NOMO-1 treated with DMSO at 0.1 percent for 48 hours (cell line): ENCODE measurements around the gene RRP15.

Source experiments
- DNase-seq: peaks from one replicate; lab custom pipeline; 2025; ENCODE audit not compliant: unreplicated experiment; lab: John Stamatoyannopoulos, UW

RRP15 gene, protein sequence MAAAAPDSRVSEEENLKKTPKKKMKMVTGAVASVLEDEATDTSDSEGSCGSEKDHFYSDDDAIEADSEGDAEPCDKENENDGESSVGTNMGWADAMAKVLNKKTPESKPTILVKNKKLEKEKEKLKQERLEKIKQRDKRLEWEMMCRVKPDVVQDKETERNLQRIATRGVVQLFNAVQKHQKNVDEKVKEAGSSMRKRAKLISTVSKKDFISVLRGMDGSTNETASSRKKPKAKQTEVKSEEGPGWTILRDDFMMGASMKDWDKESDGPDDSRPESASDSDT

DNA sequence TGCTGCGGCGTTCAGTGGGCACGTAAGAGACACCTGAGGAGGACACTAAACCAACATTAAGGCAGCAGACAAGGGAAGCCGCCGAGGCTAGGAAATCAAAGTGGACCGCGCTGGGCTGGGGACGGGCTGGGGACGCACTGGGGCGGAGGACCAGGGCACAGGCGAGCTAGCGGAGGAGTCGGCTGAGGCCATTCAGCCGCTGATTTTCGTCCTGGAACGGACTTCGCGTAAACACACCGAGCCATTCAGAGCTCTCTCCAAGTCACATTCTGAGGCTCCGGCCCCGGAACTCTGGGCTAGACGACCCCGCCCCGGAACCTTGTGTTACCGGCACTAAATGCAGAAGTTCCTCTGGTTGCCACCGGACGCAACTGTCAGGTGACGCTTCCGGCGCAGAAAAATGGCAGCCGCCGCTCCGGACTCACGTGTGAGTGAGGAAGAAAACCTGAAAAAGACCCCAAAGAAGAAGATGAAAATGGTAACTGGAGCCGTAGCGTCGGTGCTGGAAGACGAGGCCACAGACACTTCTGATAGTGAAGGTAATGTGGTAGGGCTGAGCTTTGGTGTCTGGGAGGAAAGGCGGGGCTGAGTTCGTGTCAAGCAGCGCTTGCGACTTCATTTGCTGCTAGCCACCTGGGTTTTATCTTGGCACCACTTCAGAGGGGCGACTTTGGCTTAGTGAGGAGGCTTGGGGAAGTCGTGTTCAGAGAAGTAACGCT is at the start of gene RRP15:
Gene RRP15, plus strand, starts transcription at position 377 of the 719 bp plus-strand sequence. Its CDS starts 24 bp downstream, at position 401.
- DNase-seq = peak; percentile 78

DNA sequence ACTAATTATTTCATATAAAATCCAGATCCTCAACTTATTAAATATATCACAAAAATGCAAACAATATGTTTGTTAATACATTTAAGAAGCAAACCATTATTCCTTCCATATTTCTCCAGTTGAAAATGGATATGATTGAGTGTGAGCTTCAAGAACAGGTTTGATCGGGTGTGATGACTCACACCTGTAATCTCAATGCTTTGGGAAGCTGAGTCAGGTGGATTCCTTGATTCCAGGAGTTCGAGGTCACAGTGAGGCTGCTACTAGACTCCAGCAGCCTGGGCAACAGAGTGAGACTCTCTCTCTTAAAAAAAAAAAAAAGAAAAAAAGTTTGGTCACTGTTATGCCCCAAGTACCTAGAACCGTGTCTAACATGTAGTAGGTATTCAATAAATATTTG is 42.9 kb upstream of the RRP15 start:
- no peak for DNase-seq

DNA sequence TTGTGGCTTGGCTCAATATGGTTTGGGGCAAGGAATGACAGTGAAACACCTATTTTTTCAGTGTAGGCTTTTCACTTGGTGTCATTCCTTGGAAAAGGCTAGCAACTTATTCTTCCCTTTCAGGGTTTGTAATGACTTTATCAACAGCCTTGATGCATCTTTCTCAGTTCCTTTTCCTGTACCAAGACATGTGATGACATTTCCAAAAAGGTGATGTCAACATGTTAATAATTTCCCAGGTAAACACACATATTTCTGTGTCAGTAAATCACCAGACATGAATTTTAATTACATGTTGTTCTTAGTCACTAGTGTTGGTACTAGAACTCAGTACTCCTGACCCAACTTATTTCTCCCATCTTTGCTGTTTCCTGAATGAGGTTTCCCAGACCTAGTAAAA is 37.8 kb upstream of the RRP15 start:
- no peak for DNase-seq

DNA sequence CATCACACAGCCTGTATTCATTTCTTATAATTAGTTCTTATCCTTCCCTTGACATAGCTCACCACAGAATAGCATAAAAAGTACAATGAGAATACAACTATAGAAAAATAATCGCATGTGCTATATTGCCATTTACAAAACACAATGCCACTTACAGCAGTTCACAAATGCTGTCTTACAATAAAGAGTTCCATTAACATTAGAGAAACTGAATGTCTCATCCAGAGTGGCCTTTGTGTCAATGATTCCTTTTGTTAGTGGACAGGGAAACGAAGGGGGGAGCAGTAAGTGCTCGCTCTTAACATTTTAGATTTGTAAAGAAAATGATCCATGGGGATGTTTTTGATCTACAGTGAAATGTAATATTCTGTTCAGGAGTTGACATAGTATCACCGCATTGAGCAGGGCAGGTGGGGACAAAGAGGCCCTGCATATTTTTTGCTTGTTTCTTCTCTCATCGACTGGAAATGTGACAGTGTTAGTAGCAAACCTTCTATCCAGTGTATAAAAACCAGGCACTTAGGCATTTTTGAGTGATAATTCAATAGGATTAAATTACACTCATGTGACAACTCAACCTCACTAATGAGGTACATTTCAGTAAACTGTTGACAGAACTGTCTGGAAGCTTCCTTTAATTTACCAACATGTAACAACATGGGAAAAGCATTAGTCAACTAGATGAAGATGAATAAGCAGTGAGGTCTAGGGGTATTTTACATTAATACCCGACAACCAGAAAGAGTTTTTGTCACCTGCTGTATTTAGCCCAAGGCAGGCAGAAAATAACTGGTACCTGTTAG is 35.6 kb upstream of the RRP15 start:
- DNase-seq = no peak

DNA sequence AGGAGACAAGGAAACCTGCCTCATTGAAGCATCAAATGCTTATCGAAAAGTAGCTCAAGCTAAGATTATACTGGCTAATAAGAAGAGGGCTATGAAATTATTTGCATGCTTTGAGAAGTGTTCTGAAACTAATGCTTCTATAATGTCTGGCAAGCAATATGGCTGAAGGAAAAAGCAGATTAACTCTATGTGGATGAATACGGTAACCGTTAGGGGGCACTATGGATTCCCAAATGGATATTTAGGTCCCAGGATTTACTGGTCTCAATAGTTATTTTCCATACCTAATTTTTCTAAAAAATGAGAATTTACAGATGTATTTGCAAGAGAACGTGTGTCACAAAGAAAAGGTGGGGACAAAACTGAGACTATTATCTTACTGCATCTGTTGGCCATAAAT is 34.6 kb upstream of the RRP15 start:
- no peak for DNase-seq

DNA sequence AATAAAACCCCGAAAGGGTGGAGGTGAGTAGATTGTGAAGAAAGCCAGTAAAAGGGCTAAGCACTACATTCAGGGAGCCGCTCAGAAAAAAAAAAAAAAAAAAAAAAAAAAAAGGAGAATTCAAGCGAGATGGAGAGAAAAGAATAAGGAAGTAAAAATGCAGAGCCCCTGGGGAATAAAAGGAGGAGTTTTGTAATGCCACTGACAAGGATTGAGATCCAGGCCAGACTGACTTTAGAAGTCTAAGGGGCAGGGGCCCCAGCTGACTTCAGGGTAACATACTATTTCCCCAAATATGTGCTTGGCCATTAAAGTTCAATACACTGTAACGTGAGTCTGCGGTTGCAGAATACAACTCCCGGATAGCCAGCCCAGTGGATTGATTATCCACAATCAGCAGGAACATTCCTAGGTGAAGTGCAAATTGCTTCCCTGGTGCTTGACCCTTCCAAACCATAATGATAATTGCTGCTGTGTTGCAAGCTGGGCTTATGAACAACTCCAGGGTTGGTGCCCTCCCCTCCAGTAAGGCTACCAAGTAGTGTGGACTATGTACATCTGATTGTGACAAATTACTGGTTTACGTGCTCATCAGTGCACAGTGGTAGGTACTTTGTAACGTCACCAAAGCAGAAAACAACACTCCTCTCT is 30.7 kb upstream of the RRP15 start:
- DNase-seq = peak; percentile 6

DNA sequence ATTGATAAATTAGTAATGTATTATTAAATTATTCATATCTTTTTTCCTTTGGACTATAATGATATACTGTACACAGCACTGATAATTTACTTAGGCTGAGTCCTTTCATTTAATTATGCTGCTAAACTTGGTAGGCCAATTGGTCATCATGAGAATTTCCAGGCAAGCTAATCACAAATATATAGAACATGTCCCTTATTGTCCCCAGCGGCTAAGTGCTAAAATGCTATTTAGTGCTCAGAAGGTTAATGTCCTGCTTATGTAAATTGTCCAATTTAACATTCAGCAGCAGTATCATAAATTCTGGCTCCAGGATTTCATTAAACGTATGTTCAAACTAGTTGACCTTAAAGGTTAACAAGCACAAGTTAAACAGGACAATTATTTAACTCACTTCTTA is 30.0 kb upstream of the RRP15 start:
- no peak for DNase-seq

DNA sequence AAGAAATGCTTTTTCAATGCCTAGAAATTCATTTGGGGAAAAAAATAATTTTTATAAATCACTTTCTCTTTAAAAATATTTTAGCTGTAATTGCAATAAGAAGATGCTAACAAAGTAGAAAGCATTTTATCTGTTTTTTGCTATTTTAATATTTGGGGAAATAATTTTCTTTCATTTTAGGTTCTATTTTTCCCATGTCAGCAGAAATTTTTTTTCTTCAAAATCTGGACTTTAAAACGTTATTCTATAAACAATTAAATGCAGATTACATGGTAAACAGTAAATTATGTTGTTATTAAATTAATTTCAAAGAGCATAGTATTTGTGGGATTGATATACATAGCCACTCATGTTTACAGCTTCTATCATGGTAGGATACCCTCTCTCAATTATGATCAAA is 27.7 kb upstream of the RRP15 start:
- no peak for DNase-seq

DNA sequence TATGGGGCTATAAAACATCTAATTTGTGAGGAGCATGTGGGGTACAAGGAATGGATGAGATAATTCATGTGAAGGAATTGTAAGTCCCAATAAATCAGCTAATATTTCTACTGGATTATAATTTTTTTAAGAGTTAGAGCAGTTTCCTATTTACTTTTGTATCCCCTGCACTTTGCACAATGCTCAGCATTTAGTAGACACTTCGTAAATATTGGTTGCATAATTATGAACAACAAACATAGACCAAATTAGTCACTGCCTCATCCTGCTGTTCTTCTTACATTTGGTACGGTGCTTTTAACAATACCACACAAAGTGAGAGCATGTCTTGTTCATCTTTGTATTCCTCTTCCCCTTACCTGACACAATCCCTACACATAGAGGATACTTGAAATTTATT is 27.1 kb upstream of the RRP15 start:
- DNase-seq = no peak

DNA sequence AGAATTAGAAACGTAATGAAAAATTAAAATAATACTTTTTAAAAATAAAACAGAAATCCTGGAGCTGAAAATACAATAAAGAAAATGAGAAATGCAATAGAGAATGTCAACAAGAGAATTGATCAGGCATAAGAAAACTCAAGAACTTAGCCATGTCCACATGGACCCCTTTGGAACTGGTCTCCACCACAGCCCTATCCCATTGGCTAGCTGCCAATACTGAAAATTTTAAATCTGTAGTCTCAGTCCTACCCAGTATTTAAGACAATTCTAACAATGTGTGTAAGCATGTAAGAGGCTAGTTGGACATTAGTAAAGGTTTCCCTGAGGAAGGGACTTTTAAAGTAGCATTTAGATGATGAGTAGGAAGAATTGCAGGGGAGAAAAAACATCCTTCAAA is 25.8 kb upstream of the RRP15 start:
- DNase-seq = no peak

DNA sequence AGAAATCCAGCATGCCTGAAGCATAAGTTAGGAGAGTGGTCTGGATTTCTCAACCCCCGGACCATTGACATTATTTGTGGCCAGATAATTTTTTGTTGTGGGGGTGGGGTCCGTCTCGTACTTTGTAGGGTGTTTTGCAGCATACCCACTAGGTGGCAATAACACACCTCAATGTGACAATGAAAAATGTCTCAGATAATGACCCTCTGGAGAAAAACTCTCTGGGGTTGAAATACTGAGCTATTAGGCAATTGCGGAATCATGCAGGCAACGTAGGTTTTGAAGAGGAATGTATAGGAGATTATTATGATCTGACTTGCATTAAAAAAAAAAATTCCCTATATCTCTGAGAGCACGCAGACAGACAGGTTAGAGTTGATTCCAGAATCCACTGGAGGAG is 25.3 kb upstream of the RRP15 start:
- no peak for DNase-seq

DNA sequence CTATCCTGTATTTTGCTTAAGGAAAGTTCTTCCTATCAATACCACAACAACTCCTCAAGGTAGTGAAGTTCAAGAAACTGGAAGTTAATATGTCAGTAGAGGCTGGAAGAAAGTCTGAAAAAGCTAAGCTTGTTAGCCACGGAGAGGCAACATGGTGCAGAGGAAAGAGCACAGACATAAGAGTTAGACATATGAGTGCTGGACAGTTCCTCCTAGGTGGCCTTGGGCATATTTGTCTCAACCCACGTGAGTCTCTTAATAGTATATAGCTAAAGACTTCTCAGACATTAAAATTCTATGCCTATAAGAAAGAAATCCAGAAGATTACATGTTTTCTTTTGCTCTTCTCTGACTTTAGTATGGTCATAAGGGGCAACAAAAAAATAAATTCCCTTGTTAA is 22.8 kb upstream of the RRP15 start:
- no peak for DNase-seq

DNA sequence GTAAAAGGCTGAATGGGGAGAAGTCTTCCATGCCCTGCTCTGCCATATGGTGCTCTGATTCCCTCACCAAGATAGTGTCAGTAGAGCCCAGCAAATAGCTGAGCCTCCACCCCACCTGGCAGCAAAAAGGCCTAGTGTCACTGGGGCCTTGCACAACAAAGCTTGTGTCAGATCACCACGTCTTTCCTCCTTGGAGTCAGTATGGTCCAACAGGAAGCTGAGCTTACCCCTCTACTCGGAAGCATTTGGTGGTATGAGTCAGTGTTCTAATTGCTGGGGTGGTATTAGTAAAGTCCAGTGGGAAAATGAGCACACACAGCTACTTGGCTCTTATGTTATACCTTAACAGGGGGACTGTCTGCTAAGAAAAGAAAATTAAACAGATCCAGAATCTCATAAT is 18.7 kb upstream of the RRP15 start:
- peak; percentile 6 for DNase-seq

DNA sequence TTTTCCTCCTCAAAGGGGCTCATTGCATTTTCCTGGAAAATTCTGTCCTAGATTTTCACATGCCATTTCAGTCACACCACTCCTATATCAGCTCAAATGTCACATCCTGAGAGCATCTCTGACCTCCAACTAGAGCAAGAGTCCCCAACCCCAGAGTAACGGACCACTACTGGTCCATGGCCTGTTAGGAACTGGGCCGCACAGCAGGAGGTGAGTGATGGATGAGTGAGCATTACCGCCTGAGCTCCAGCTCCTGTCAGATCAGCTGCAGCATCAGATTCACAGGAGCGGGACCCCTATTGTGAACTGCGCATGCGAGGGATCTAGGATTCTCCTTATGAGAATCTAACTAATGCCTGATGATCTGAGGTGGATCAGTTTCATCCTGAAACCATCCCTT is 12.7 kb upstream of the RRP15 start:
- no peak for DNase-seq

DNA sequence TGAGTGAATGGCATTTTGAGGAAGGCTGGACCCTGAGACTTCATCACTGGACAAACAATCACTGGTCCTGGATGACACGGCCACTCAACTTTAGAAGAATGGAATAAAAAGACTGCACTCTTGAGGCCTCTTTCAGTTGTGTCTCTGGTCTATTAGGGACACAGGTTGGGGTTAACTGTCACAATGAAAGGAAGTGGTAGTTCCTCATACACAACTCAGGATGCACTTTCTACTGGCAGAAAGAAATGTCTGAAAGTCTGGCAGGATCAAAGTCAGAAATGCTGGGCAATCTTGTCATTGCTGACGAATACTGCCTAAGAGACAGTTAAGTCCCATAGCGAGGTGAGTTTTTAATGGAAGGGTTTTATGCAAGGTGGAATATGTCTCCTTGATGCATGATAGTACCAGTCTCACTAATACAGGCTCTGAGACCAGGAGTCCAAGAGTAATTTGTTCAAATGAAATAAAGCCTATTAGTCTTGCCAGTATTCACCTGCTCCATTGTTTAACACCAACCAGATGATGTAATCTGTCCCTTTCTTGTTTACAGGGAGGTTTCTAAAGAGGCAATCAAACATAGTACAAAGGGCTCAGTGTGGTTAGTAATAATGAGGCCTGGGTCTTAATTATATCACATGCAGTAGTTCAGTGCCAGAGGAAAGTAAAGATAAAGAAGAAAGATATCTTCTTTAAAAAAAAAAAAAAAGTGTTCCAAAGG is 11.2 kb upstream of the RRP15 start:
- DNase-seq = peak; percentile 14

DNA sequence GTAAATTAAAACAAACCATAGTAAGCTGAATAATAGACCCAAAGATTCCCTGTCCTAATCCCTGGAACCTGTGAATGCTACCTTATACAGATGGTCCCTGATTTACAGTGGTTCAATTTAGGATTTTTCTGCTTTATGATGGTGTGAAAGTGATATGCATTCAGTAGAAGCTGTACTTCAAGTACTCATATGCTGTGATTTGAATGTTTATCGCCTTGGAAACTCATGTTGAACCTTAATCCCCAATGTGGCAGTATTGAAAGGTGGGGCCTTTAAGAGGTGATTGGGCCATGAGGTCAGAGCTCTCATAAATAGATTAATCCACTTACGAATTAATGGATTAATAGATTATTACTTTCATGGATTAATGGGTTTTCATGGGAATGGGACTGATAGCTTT is 10.6 kb upstream of the RRP15 start:
- no peak for DNase-seq

DNA sequence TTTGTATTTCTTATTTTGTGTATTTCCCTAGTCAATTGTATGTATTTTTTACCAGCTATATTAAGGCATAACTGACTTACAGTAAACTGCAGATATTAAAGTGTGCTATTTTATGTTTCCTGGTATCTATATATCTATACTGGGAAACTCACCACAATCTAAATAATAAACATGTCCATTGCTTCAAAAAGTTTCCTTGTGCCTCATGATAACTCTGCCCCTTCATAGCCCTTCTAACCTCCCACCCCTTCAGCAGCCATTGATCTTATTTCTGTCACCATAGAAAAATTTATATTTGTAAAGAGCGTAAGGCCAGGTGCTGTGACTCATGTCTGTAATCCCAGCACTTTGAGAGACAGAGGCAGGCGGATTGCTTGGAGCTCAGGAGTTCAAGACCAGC is 9.3 kb upstream of the RRP15 start:
- DNase-seq = no peak

DNA sequence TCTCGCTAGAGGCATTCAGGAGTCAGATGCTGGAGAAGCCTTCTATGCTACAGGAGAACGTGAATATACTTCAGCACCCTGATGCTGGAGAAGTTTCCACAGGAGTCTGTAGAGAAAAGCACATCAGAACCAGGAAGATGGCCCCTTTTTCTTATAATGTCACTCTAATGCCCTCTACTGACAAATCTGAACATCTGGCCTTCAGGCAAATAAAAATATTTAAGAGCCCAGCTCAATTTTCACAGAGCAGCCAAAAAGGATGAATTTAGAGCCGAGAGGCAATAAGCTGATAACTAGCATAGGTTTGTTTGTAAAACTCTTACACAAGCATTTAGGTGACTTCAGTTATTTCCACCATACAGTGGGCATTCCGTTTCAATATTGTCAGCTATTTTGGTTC is 3.8 kb upstream of the RRP15 start:
- no peak for DNase-seq

DNA sequence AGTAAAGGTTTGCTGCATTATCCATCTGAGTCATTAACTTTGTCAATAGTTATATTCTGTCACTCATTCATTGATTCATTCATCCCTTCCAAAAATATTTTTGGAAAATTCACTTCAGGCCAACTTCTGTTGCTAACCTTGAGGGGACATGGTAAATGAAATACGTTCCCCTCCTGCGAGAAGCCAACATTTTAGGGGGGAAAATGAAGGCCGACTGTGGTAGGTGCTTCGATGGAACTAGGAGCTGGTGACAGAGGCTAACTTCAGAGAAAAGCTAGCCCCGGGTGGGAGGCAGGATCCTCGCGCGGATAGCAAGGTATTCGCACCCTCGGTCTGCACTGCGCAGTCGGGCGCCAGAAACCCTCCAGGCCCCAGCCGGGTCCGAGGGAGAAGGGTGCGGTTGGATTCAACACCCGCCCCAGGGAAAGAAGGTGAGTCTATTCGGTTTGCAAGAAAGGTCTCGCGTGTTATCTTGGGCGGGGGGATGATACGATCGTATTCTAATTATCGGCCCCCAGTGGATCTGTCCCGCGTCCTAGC is 646 bp upstream of the RRP15 start:
- DNase-seq = no peak

DNA sequence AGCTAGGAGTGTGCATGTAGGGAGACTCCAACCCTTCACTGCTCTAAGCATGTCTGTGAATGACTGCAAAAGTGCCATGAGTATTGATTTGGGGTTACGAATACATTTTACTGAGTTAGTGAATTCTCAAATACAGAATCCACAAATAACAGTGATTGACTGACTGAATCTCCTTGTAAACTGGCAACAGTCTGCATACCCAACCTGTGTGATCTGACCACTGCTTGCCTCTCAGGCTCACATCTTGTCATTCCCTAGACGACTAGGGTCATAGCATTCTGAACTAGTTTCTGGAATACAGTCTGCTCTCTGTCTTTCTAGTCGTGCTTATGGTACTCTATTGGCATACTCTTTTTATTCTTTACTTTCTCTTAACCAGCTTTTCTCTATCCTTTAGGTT is 7.4 kb downstream of the RRP15 start:
- DNase-seq = no peak

DNA sequence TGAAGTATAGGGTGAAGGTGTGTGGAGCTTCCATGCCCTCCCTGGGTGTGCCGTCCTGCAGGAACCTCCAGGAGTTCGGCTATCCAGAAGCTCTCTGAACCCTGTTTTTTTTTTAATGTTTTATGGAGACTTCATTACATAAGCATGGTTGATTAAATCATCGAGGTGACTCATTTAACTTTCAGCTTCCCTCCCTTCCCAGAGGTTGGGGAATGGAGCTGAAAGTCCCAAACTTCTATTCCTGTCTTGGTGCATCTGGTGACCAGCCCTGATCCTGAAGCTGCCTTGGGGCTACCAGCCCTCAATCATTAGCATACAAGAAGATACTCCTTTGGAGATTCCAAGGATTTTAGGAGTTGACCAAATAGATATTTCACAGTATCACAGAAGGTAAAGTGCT is 9.5 kb downstream of the RRP15 start:
- no peak for DNase-seq
